IMR-90 (cell line): ENCODE data around the gene PAK5. TPM values are rescaled to one million over a fixed set of nuclear protein-coding genes. Genes with fewer than 3 reads are reported as not detected.

Experiments
- ATAC-seq: fragments of 200-7000 bp; cut with Tn5 transposase; 2 replicates; pipeline ENCODE4 v1.9.1; 2020; ENCODE audit warnings: low read depth, mild to moderate bottlenecking, moderate library complexity
- BruUV-seq: library from RNA; stranded (reverse); fragments of 400-500 nt; replicated peaks from 2 replicates; lab custom pipeline; 2021; lab: Mats Ljungman, UMichigan
- CTCF ChIA-PET: fragments of 300-600 bp; formaldehyde crosslinking; extraction: SDS; loops from one replicate; lab custom pipeline; 2021; ENCODE audit warnings: antibody characterized with exemption; lab: Yijun Ruan, JAX
- POLR2A ChIA-PET: fragments of 300-600 bp; sonication (Branson Sonifier 250); formaldehyde crosslinking; loops from one replicate; lab custom pipeline; 2022; ENCODE audit warnings: antibody characterized with exemption; ENCODE audit not compliant: unreplicated experiment; lab: Charles Lee
- DNase-seq: peaks from one replicate; pipeline ENCODE4 v3.0.0; 2013
- H2AFZ ChIP-seq: replicated peaks from 2 replicates; pipeline ENCODE3; 2013; ENCODE audit warnings: low read length, mild to moderate bottlenecking; ENCODE audit not compliant: poor library complexity
- H2AK5ac ChIP-seq: 2 replicates; pipeline ENCODE4 v1.6.1; 2013; ENCODE audit warnings: low read depth, low read length, inconsistent platforms
- H2AK9ac ChIP-seq: replicated peaks from 2 replicates; pipeline ENCODE3; 2013; ENCODE audit warnings: mild to moderate bottlenecking, low read depth, low read length, moderate library complexity; ENCODE audit not compliant: poor library complexity
- H2BK120ac ChIP-seq: 2 replicates; pipeline ENCODE4 v1.6.1; 2013; ENCODE audit warnings: low read depth, low read length, inconsistent platforms
- H2BK15ac ChIP-seq: 3 replicates; pipeline ENCODE4 v1.6.1; 2013; ENCODE audit warnings: low read depth, low read length, inconsistent platforms
- H2BK20ac ChIP-seq: 2 replicates; pipeline ENCODE4 v1.6.1; 2013; ENCODE audit warnings: low read depth, mild to moderate bottlenecking, inconsistent platforms, low read length, moderate library complexity
- H2BK5ac ChIP-seq: 2 replicates; pipeline ENCODE4 v1.6.1; 2013; ENCODE audit warnings: mild to moderate bottlenecking, low read depth, low read length, inconsistent platforms; ENCODE audit not compliant: poor library complexity, severe bottlenecking
- H3K14ac ChIP-seq: replicated peaks from 2 replicates; pipeline ENCODE4 v1.6.1; 2013; ENCODE audit warnings: low read depth, low read length, inconsistent platforms
- H3K18ac ChIP-seq: 2 replicates; pipeline ENCODE4 v1.6.1; 2013; ENCODE audit warnings: low read depth, low read length, control low read depth
- H3K23ac ChIP-seq: 2 replicates; pipeline ENCODE4 v1.6.1; 2013; ENCODE audit warnings: low read depth, low read length, inconsistent platforms
- H3K27ac ChIP-seq: 2 replicates; pipeline ENCODE4 v1.5.1; 2013; ENCODE audit warnings: mild to moderate bottlenecking, control low read depth, low read length; ENCODE audit not compliant: insufficient read depth
- H3K27me3 ChIP-seq: 2 replicates; pipeline ENCODE4 v1.6.1; 2013; ENCODE audit warnings: low read length; ENCODE audit not compliant: control insufficient read depth, insufficient read depth
- H3K36me3 ChIP-seq: 2 replicates; pipeline ENCODE4 v1.6.1; 2013; ENCODE audit warnings: low read length, mixed read lengths; ENCODE audit not compliant: control insufficient read depth, insufficient read depth
- H3K4ac ChIP-seq: 2 replicates; pipeline ENCODE4 v1.6.1; 2013; ENCODE audit warnings: low read depth, low read length, inconsistent platforms
- H3K4me1 ChIP-seq: 2 replicates; pipeline ENCODE4 v1.6.1; 2013; ENCODE audit warnings: low read length, mixed read lengths; ENCODE audit not compliant: control insufficient read depth, insufficient read depth
- H3K4me2 ChIP-seq: 2 replicates; pipeline ENCODE4 v1.6.1; 2013; ENCODE audit warnings: low read depth, mild to moderate bottlenecking, control low read depth, low read length, moderate library complexity
- H3K4me3 ChIP-seq: 2 replicates; pipeline ENCODE4 v1.5.1; 2013; ENCODE audit warnings: low read depth, mild to moderate bottlenecking, control low read depth, low read length, moderate library complexity; ENCODE audit not compliant: insufficient read depth
- H3K56ac ChIP-seq: 2 replicates; pipeline ENCODE4 v1.6.1; 2013; ENCODE audit warnings: low read length, inconsistent platforms; ENCODE audit not compliant: insufficient read depth; ENCODE audit errors: extremely low read depth
- H3K79me1 ChIP-seq, 2 experiments: 2 replicates each; pipeline ENCODE4 v1.6.1; 2013; ENCODE audit warnings: low read length in 2 of 2, inconsistent platforms in 1 of 2, low read depth in 1 of 2
- H3K9ac ChIP-seq: 2 replicates; pipeline ENCODE4 v1.6.1; 2013; ENCODE audit warnings: low read depth, low read length, control low read depth
- H3K9me1 ChIP-seq: 2 replicates; pipeline ENCODE4 v1.6.1; 2013; ENCODE audit warnings: low read length, inconsistent platforms; ENCODE audit not compliant: insufficient read depth
- H3K9me3 ChIP-seq: 2 replicates; pipeline ENCODE4 v1.6.1; 2013; ENCODE audit warnings: low read length; ENCODE audit not compliant: control insufficient read depth, insufficient read depth
- H4K20me1 ChIP-seq: 2 replicates; pipeline ENCODE4 v1.6.1; 2013; ENCODE audit warnings: low read length, inconsistent platforms; ENCODE audit not compliant: insufficient read depth
- H4K5ac ChIP-seq: 2 replicates; pipeline ENCODE4 v1.6.1; 2013; ENCODE audit warnings: mild to moderate bottlenecking, low read depth, low read length, control low read depth
- H4K8ac ChIP-seq, 2 experiments: 2 replicates each; pipeline ENCODE4 v1.6.1; 2013; ENCODE audit warnings: low read depth in 2 of 2, low read length in 2 of 2, control low read depth in 1 of 2, inconsistent platforms in 1 of 2
- H4K91ac ChIP-seq: 2 replicates; pipeline ENCODE4 v1.6.1; 2013; ENCODE audit warnings: low read depth, low read length, inconsistent platforms; ENCODE audit not compliant: insufficient read depth
- BHLHE40 ChIP-seq: fragments of 150-350 bp; IDR thresholded peaks from 2 replicates; pipeline ENCODE4 v1.6.1; 2016; ENCODE audit warnings: mild to moderate bottlenecking, low read depth, low read length
- CHD1 ChIP-seq: IDR thresholded peaks from 2 replicates; pipeline ENCODE4 v1.6.1; 2012; ENCODE audit warnings: low read depth, low read length, improper control_type of control experiment
- CTCF ChIP-seq: conservative IDR thresholded peaks from 2 replicates; pipeline ENCODE4 v1.5.1; 2012; ENCODE audit warnings: mild to moderate bottlenecking, low read depth, low read length, improper control_type of control experiment
- MAFK ChIP-seq: IDR thresholded peaks from 2 replicates; pipeline ENCODE4 v1.6.1; 2012; ENCODE audit warnings: low read depth, low read length, improper control_type of control experiment
- MAZ ChIP-seq: IDR thresholded peaks from 2 replicates; pipeline ENCODE4 v1.6.1; 2012; ENCODE audit warnings: low read depth, mild to moderate bottlenecking, low read length, improper control_type of control experiment, moderate library complexity, borderline replicate concordance
- MXI1 ChIP-seq: IDR thresholded peaks from 2 replicates; pipeline ENCODE4 v1.6.1; 2012; ENCODE audit warnings: low read depth, mild to moderate bottlenecking, low read length, moderate library complexity, borderline replicate concordance
- NFE2L2 ChIP-seq: fragments of 150-350 bp; IDR thresholded peaks from 2 replicates; pipeline ENCODE4 v1.6.1; 2016; ENCODE audit warnings: low read depth, mild to moderate bottlenecking, low read length
- POLR2A ChIP-seq: IDR thresholded peaks from 2 replicates; pipeline ENCODE4 v1.6.1; 2012; ENCODE audit warnings: mild to moderate bottlenecking, low read depth, low read length
- RAD21 ChIP-seq: IDR thresholded peaks from 2 replicates; pipeline ENCODE4 v1.6.1; 2012; ENCODE audit warnings: low read length, improper control_type of control experiment
- RCOR1 ChIP-seq: IDR thresholded peaks from 2 replicates; pipeline ENCODE4 v1.6.1; 2012; ENCODE audit warnings: mild to moderate bottlenecking, low read length, improper control_type of control experiment; ENCODE audit not compliant: insufficient replicate concordance
- RFX5 ChIP-seq: IDR thresholded peaks from 2 replicates; pipeline ENCODE4 v1.8.0; 2012; ENCODE audit warnings: low read depth, mild to moderate bottlenecking, low read length, moderate library complexity
- SMC3 ChIP-seq: fragments of 150-350 bp; IDR thresholded peaks from 2 replicates; pipeline ENCODE4 v1.6.1; 2016; ENCODE audit warnings: low read depth, mild to moderate bottlenecking, antibody characterized with exemption, low read length, moderate library complexity
- whole genome bisulfite sequencing, 2 experiments: methylation state at CpG; one replicate each; pipeline versions ENCODE4 v1.1.5 to v1.1.7; 2013; ENCODE audit warnings: missing lambda C conversion rate in 2 of 2; ENCODE audit not compliant: insufficient read length in 1 of 2; ENCODE audit errors: extremely low coverage in 2 of 2; 5-methylcytosine and 5-hydroxymethylcytosine counted together
- dilution Hi-C: fragments of 300-500 bp; cut with HindIII; formaldehyde crosslinking; loops from one replicate; pipeline ENCODE4 v1.14.3; 2018; ENCODE audit warnings: low sequenced_read_pairs; ENCODE audit not compliant: unreplicated experiment
- in situ Hi-C: fragments of 300-500 bp; cut with MboI; formaldehyde crosslinking; loops from 3 replicates; pipeline ENCODE4 v1.14.3; 2019; ENCODE audit warnings: low sequenced_read_pairs, inconsistent platforms, mixed read lengths
- intact Hi-C: fragments of 100-400 bp; cut with micrococcal nuclease; formaldehyde crosslinking; loops from 2 replicates; pipeline ENCODE4 v1.10.0; 2022
- polyA plus RNA-seq, 3 experiments: library from polyadenylated mRNA; depleted of rRNA; stranded (reverse); fragments of >200 nt; gene quantifications; 2 replicates each; pipeline ENCODE4 v1.2.3, GENCODE V29; 2012; ENCODE audit warnings: low replicate concordance in 1 of 3
- total RNA-seq: library from RNA; depleted of rRNA; stranded (reverse); fragments of >200 nt; gene quantifications from 2 replicates; pipeline ENCODE4 v1.2.3, GENCODE V29; 2012
- TF ChIP-seq, protein P1 (sequence below): fragments of 150-350 bp; IDR thresholded peaks from 2 replicates; pipeline ENCODE4 v1.6.1; 2017; ENCODE audit warnings: mild to moderate bottlenecking, antibody characterized with exemption, low read length, low read depth

PAK5 gene
- total and polyA plus RNA-seq, 2 of the 4 experiments (the other 2 are of a cell fraction), result not detected

DNA sequence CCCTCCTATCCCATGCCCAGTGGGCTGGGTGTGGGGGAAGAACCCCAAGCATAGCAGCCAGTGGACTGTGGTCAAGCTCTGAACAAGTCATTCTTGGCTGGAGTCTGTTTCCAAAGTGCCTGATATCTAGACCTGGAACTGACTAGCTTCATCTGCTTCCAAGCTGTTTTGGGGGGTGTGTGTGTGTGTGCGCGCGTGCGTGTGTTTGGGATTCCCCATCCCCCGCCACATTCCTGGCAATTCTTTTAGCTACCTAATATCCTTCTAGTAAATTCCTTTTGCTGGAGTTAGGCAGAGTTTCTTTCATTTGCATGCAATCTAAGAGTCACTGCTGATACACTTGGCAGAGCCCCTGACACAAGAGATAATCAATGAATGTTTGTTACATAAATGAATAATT, 7.8 kb downstream of the PAK5 start:
- H3K14ac ChIP-seq, result no peak overlapping the region
- H4K8ac ChIP-seq, result no peak overlapping the region
- intact Hi-C loops (no loop called here), dilution Hi-C loops (no loop called here), in situ Hi-C loops (no loop called here)
- CTCF ChIA-PET, result interaction anchor here (0.6 kb wide), 1 partner anchor 84 kb away, joined by 3 read pairs; no protein-coding TSS in a partner anchor
- no TSS peak for BruUV-seq
- no peak overlapping the region for H2AK9ac ChIP-seq
- H2BK5ac ChIP-seq, result no peak overlapping the region
- H2BK120ac ChIP-seq, result no peak overlapping the region
- POLR2A ChIA-PET, result no interaction called here
- H3K4me3 ChIP-seq, result no peak overlapping the region
- no peak overlapping the region for H3K9ac ChIP-seq
- no peak overlapping the region for H2BK20ac ChIP-seq
- no peaks in the 10 kb centered on the region for H3K4me1 ChIP-seq
- TF ChIP-seq BHLHE40, result no peak
- TF ChIP-seq MXI1, result no peak
- no peak for TF ChIP-seq MAZ
- no peak for TF ChIP-seq RAD21
- no peak for TF ChIP-seq CTCF
- TF ChIP-seq SMC3, result no peak
- TF ChIP-seq RFX5, result no peak
- TF ChIP-seq RCOR1, result no peak
- TF ChIP-seq NFE2L2, result no peak
- no peak for TF ChIP-seq CHD1
- TF ChIP-seq, protein P1, sequence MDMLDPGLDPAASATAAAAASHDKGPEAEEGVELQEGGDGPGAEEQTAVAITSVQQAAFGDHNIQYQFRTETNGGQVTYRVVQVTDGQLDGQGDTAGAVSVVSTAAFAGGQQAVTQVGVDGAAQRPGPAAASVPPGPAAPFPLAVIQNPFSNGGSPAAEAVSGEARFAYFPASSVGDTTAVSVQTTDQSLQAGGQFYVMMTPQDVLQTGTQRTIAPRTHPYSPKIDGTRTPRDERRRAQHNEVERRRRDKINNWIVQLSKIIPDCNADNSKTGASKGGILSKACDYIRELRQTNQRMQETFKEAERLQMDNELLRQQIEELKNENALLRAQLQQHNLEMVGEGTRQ, result no peak
- TF ChIP-seq MAFK, result no peak
- no peak for TF ChIP-seq POLR2A
- no peak overlapping the region for H2AK5ac ChIP-seq
- no peak overlapping the region for H2AFZ ChIP-seq
- no peak overlapping the region for H3K4me2 ChIP-seq
- no peak overlapping the region for H3K56ac ChIP-seq
- H4K91ac ChIP-seq, result no peak overlapping the region
- H3K9me1 ChIP-seq, result no peaks in the 10 kb centered on the region
- WGBS, 2 experiments, result no CpG with 5 or more reads among the region's 5 CpGs
- no peaks in the 10 kb centered on the region for H4K20me1 ChIP-seq
- no peaks in the 10 kb centered on the region for H3K9me3 ChIP-seq
- ATAC-seq, result no peak
- no peaks in the 10 kb centered on the region for H3K27me3 ChIP-seq
- no peak overlapping the region for H3K4ac ChIP-seq
- no peak overlapping the region for H3K23ac ChIP-seq
- DNase-seq, result no peak
- no peaks in the 10 kb centered on the region for H3K36me3 ChIP-seq
- H3K79me1 ChIP-seq, result no peaks in the 10 kb centered on the region
- no peak overlapping the region for H2BK15ac ChIP-seq
- H3K27ac ChIP-seq, result no peak overlapping the region
- no peak overlapping the region for H3K18ac ChIP-seq
- H4K5ac ChIP-seq, result no peak overlapping the region
